ENCODE measurements around the gene ITGA3.

GRCh38 chr17:50115756-50116155, 59.8 kb downstream of the ITGA3 start:
- TF ChIP-seq CTCF (IDR thresholded peaks at IDR 0.05), result no peak
- no peak for TF ChIP-seq ZFX (IDR thresholded peaks at IDR 0.05; ENCODE audit: borderline replicate concordance)
